ENCODE data around the gene ACY1.

ACY1 gene

GRCh38 chr3:51966922-51967383 lies 16.4 kb upstream of the ACY1 start:
- Histone ChIP-seq H3K27me3 (ENCODE audit: insufficient read depth, insufficient read length) (no peaks in the 10 kb centered on the region), H3K36me3 (ENCODE audit: insufficient read depth, insufficient read length, low read length) (peaks cover 40% of the 10 kb centered on the region), H3K4me3 (ENCODE audit: insufficient read length, low read depth) (peak overlapping the region; percentile 68), H3K9ac (ENCODE audit: insufficient read length, low read depth) (peak overlapping the region; percentile 84), H3K4me1 (ENCODE audit: insufficient read depth, insufficient read length) (peaks cover 52% of the 10 kb centered on the region), H3K9me3 (ENCODE audit: insufficient read depth, low read length) (no peaks in the 10 kb centered on the region)
- TF ChIP-seq ZNF274 (IDR thresholded peaks at IDR 0.05; ENCODE audit: low read depth, low read length) (no peak), YY1 (IDR thresholded peaks at IDR 0.05; ENCODE audit: insufficient read depth, insufficient read length) (no peak), SUZ12 (IDR thresholded peaks at IDR 0.05; ENCODE audit: extremely low read depth, insufficient read depth, insufficient read length) (no peak)
- DNase-seq (ENCODE audit: low read depth, low spot score), result no peak

DNA sequence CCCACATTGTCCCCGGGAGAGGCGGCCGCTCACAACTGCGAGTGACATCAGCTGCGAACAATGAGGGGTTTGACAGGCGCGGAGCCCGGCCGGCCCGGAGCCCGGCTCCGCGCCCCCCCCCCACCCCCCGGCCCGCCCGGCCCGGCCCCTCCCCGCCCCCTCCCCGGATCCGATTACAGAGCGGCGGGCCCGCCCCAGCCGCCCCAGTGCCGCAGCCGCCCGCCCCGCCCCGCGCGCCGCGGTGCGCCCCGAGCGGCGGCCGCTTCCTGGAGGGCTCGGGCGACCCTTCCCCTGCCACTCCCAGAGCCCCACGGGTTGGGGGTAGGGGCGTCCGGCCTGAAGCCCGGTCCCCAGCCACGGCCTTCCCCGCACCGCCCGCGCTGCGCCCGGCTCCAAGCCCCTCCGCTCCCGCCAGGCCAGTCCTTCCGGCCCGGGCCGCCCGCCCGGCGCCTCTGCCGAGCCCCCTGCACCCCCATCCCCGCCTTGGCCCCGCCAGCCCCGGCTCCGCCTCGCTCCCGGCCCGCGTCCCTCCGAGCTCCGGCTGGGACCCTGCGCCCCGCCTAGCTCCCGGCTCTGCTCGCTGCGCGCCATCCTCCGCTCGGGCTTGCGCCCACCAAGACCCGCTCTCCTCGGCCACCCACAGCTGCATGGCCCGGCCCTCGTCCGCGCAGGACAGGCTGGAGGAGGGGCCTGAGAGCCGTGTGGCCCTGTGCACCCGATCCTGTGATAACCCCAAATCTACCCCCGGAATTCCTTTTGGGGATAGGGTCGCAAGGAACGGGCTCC lies 15.8 kb upstream of the ACY1 start, which contains the start of gene PCBP4:
Gene PCBP4 (minus strand): TSS at position 71 of the 786 bp plus-strand sequence. CDS start 6,214 bp downstream, outside the sequence.
- Histone ChIP-seq H3K9me3 (ENCODE audit: insufficient read depth, low read length) (no peaks in the 10 kb centered on the region), H3K27me3 (ENCODE audit: insufficient read depth, insufficient read length) (no peaks in the 10 kb centered on the region), H3K4me1 (ENCODE audit: insufficient read depth, insufficient read length) (peaks cover 52% of the 10 kb centered on the region), H3K4me3 (ENCODE audit: insufficient read length, low read depth) (peak within 1 kb of the TSS; percentile 68), H3K9ac (ENCODE audit: insufficient read length, low read depth) (peak within 1 kb of the TSS; percentile 94), H3K36me3 (ENCODE audit: insufficient read depth, insufficient read length, low read length) (peaks cover 37% of the 10 kb centered on the region)
- TF ChIP-seq SUZ12 (IDR thresholded peaks at IDR 0.05; ENCODE audit: extremely low read depth, insufficient read depth, insufficient read length) (no peak), YY1 (IDR thresholded peaks at IDR 0.05; ENCODE audit: insufficient read depth, insufficient read length) (no peak), ZNF274 (IDR thresholded peaks at IDR 0.05; ENCODE audit: low read depth, low read length) (no peak)
- no peak for DNase-seq (ENCODE audit: low read depth, low spot score)

- no peak for DNase-seq (ENCODE audit: low read depth, low spot score)
Measured at GRCh38 chr3:51968170-51968775, 15.1 kb upstream of the ACY1 start.

DNA sequence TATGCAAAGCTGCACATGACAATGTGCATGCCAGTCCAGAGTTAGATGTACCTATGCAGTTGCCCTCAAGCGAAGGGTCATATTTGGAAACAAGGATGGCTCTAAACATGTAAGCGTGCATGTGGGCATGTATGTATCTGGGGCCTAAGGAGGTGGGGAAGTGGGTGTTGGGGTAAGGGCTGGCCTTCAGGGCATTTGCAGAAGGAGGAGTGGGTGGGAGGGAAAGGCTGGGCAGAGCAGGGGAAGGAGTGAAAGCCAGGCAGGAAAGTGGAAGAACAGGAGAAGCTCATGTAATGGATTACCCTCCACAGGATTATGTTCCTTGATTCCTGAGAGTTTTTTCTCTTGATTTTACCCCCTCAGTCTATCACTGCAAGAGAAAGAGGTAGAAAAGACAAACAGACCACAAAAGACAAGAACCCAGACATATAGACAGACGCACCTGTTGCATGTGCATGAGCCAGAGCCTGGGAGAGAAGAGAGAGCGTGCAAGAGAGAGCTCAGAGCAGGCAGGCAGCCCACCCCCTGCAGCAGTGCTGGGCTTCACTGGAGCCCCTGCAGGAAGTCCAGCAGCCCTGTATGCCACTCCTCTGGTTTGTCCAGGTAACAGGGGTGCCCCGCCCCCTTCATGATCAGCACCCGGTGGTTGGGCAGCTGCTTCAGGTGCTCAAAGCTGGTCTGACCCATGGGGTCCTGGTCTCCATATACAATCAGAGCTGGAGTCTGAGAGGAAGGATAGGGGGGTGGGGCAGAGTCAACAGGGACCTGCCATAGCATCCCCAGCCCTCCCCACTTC lies 14.3 kb upstream of the ACY1 start:
- Histone ChIP-seq H3K36me3 (ENCODE audit: insufficient read depth, insufficient read length, low read length) (peaks cover 28% of the 10 kb centered on the region), H3K4me3 (ENCODE audit: insufficient read length, low read depth) (no peak overlapping the region)

More at GRCh38 chr3:51968170-51968775, 15.1 kb upstream of the ACY1 start:
- Histone ChIP-seq H3K9me3 (ENCODE audit: insufficient read depth, low read length) (no peaks in the 10 kb centered on the region), H3K4me3 (ENCODE audit: insufficient read length, low read depth) (peak overlapping the region; percentile 67), H3K36me3 (ENCODE audit: insufficient read depth, insufficient read length, low read length) (peaks cover 30% of the 10 kb centered on the region), H3K4me1 (ENCODE audit: insufficient read depth, insufficient read length) (peaks cover 46% of the 10 kb centered on the region), H3K9ac (ENCODE audit: insufficient read length, low read depth) (peak overlapping the region; percentile 94), H3K27me3 (ENCODE audit: insufficient read depth, insufficient read length) (no peaks in the 10 kb centered on the region)
- no peak for TF ChIP-seq SUZ12 (IDR thresholded peaks at IDR 0.05; ENCODE audit: extremely low read depth, insufficient read depth, insufficient read length)
- TF ChIP-seq YY1 (IDR thresholded peaks at IDR 0.05; ENCODE audit: insufficient read depth, insufficient read length), result no peak
- TF ChIP-seq ZNF274 (IDR thresholded peaks at IDR 0.05; ENCODE audit: low read depth, low read length), result no peak

DNA sequence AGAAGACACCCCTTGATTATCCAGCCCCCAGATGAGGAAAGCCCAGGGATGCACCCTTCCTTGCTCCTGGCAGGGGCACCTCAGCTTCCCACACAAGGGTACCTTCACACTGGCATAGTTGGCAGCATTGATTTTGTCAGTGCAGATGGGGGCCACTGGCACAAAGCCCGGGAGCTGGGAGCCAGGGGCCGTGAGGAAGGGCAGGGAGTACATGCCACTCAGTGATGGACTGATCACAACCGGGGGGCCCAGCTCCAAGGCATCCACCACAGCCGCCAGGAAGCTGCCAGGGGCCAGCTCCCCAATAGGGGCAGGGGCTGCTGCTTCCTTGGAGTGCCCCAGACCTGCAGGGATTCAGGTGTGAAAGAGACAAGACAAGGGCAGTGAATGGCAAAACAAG lies 13.5 kb upstream of the ACY1 start:
- no peak for DNase-seq (ENCODE audit: low read depth, low spot score)
- Histone ChIP-seq H3K4me3 (ENCODE audit: insufficient read length, low read depth) (no peak overlapping the region), H3K4me1 (ENCODE audit: insufficient read depth, insufficient read length) (peaks cover 46% of the 10 kb centered on the region), H3K9me3 (ENCODE audit: insufficient read depth, low read length) (no peaks in the 10 kb centered on the region), H3K27me3 (ENCODE audit: insufficient read depth, insufficient read length) (peaks cover 8% of the 10 kb centered on the region), H3K9ac (ENCODE audit: insufficient read length, low read depth) (no peak overlapping the region), H3K36me3 (ENCODE audit: insufficient read depth, insufficient read length, low read length) (peaks cover 28% of the 10 kb centered on the region)
- TF ChIP-seq SUZ12 (IDR thresholded peaks at IDR 0.05; ENCODE audit: extremely low read depth, insufficient read depth, insufficient read length) (no peak), ZNF274 (IDR thresholded peaks at IDR 0.05; ENCODE audit: low read depth, low read length) (no peak), YY1 (IDR thresholded peaks at IDR 0.05; ENCODE audit: insufficient read depth, insufficient read length) (no peak)

More for the DNA sequence above, 14.3 kb upstream of the ACY1 start:
- peaks cover 1% of the 10 kb centered on the region for H3K27me3 ChIP-seq (ENCODE audit: insufficient read depth, insufficient read length)
- H3K4me1 ChIP-seq (ENCODE audit: insufficient read depth, insufficient read length), result peaks cover 47% of the 10 kb centered on the region
- no peak for DNase-seq (ENCODE audit: low read depth, low spot score)
- H3K9ac ChIP-seq (ENCODE audit: insufficient read length, low read depth), result peak overlapping the region; percentile 14
- TF ChIP-seq SUZ12 (IDR thresholded peaks at IDR 0.05; ENCODE audit: extremely low read depth, insufficient read depth, insufficient read length), result no peak
- TF ChIP-seq YY1 (IDR thresholded peaks at IDR 0.05; ENCODE audit: insufficient read depth, insufficient read length), result no peak
- TF ChIP-seq ZNF274 (IDR thresholded peaks at IDR 0.05; ENCODE audit: low read depth, low read length), result no peak
- no peaks in the 10 kb centered on the region for H3K9me3 ChIP-seq (ENCODE audit: insufficient read depth, low read length)

DNA sequence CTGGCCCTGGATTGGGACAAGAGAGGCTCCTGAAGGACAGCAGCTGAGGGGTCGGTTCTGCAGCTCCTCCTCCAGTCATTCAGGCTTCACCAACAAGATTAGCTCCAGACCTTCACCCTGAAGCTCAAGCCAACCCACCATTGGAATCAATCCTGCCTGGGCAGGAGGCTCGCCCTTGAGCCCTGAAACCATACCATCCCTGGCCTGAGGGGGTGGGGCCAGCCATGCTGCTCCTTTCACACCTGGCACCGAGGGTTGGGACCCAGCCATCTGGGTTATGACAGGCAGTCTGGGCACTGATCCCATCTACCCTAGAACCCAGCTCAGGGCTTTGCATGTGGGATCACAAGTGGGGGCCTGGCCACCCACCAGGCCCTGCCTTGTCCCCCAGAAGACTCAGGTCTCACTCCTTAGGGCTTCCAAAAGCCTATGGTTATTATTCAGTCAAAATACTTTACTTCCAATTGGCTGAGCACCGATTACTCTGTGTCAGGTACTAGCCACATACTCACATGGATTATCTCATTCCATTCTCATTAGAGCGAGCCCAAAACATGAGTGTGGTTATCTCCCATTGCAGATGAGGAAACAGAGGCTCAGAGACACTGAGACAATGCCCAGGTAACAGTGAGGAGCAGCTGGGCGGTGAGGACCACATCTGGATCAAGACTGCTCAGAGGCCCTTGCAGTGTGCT lies 12.6 kb upstream of the ACY1 start:
- DNase-seq (ENCODE audit: low read depth, low spot score), result no peak
- Histone ChIP-seq H3K9me3 (ENCODE audit: insufficient read depth, low read length) (no peaks in the 10 kb centered on the region), H3K4me1 (ENCODE audit: insufficient read depth, insufficient read length) (peaks cover 43% of the 10 kb centered on the region), H3K4me3 (ENCODE audit: insufficient read length, low read depth) (peak overlapping the region; percentile 6), H3K36me3 (ENCODE audit: insufficient read depth, insufficient read length, low read length) (peaks cover 27% of the 10 kb centered on the region), H3K27me3 (ENCODE audit: insufficient read depth, insufficient read length) (peaks cover 17% of the 10 kb centered on the region), H3K9ac (ENCODE audit: insufficient read length, low read depth) (peak overlapping the region; percentile 3)
- no peak for TF ChIP-seq ZNF274 (IDR thresholded peaks at IDR 0.05; ENCODE audit: low read depth, low read length)
- no peak for TF ChIP-seq SUZ12 (IDR thresholded peaks at IDR 0.05; ENCODE audit: extremely low read depth, insufficient read depth, insufficient read length)
- no peak for TF ChIP-seq YY1 (IDR thresholded peaks at IDR 0.05; ENCODE audit: insufficient read depth, insufficient read length)
